ENCODE data around the gene ANKLE2. TPM values are rescaled to one million over a fixed set of nuclear protein-coding genes. Genes with fewer than 3 reads are reported as not detected.

Gene ANKLE2
- total and polyA plus RNA-seq, 2 of the 8 experiments (the other 6 are each of a cell fraction or from before 2014, with no cell fraction given) = 41.0 to 64.9 TPM

DNA sequence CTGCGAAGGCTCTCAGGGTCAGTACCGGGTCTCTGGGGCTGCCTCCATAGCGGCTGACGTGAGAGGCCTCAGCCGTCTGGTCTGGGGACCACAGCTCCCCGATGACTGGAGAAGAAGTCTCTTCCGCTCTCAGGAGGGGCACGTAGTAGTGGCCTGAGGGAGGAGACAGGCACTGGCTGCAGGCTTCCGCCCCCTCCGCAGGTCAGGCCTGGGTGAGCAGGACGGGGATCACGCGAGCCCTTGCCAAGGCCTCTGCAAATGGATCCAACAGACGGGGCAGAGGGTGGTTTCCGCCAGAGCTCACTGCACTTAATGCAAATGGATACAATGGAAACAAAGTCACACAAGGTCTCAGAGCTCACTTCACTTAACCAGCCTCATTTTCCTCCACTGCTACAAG is 24.7 kb downstream of the ANKLE2 start (continued):
- TF ChIP-seq GABPA (IDR thresholded peaks at IDR 0.05; ENCODE audit: borderline replicate concordance, insufficient read depth, low read length) (no peak), FOSL1 (IDR thresholded peaks at IDR 0.05; ENCODE audit: insufficient read depth, low read depth, low read length) (no peak), POLR2AphosphoS5 (IDR thresholded peaks at IDR 0.05; ENCODE audit: low read depth, low read length) (no peak)

Data from H1 (cell line).